Endothelial cell of umbilical vein (primary cell): ENCODE results near the gene MATN1. TPM values are rescaled to one million over a fixed set of nuclear protein-coding genes. Genes with fewer than 3 reads are reported as not detected.

ENCODE experiments used
- BruUV-seq: library from RNA; stranded (reverse); fragments of 400-500 nt; replicated peaks from 2 replicates; lab custom pipeline; 2021; lab: Mats Ljungman, UMichigan
- CTCF ChIA-PET: fragments of 300-600, 350-600 bp; sonication (Branson Sonifier 250); formaldehyde crosslinking; loops from one replicate; lab custom pipeline; 2021; ENCODE audit warnings: antibody characterized with exemption, inconsistent platforms; lab: Charles Lee
- POLR2A ChIA-PET: fragments of 300-600, 350-600 bp; sonication (Branson Sonifier 250); formaldehyde crosslinking; loops from one replicate; lab custom pipeline; 2021; ENCODE audit warnings: antibody characterized with exemption, inconsistent platforms; lab: Charles Lee
- DNase-seq: peaks from one replicate; pipeline ENCODE4 v3.0.0-alpha.2; 2011; ENCODE audit warnings: low read depth, low spot score
- FAIRE-seq: peaks from 2 replicates; lab custom pipeline; 2011; peaks lifted over from hg19 to GRCh38; lab: Jason Lieb, UNC
- H2AFZ ChIP-seq: 2 replicates; pipeline ENCODE4 v1.6.0; 2012; ENCODE audit warnings: low read depth, low read length, control low read depth, inconsistent platforms
- H3K27ac ChIP-seq: 2 replicates; pipeline ENCODE4 v1.5.1; 2011; ENCODE audit warnings: low read depth, mild to moderate bottlenecking, control low read depth, low read length, moderate library complexity; ENCODE audit not compliant: insufficient read depth
- H3K27me3 ChIP-seq, 2 experiments: 2 replicates each; pipeline versions ENCODE4 v1.6.0 to v1.6.1; 2011; ENCODE audit warnings: low read length in 2 of 2, mixed read lengths in 1 of 2; ENCODE audit not compliant: control insufficient read depth in 2 of 2, insufficient read depth in 2 of 2
- H3K36me3 ChIP-seq, 2 experiments: 2 replicates in 1 of 2; 3 replicates in 1 of 2; pipeline ENCODE4 v1.5.1; 2011; ENCODE audit warnings: low read length in 2 of 2, mild to moderate bottlenecking in 1 of 2, moderate library complexity in 1 of 2; ENCODE audit not compliant: control insufficient read depth in 2 of 2, insufficient read depth in 2 of 2; ENCODE audit errors: extremely low read depth in 1 of 2
- H3K4me1 ChIP-seq: 3 replicates; pipeline ENCODE4 v1.5.1; 2011; ENCODE audit warnings: mild to moderate bottlenecking, low read length; ENCODE audit not compliant: control insufficient read depth, insufficient read depth; ENCODE audit errors: extremely low read depth
- H3K4me2 ChIP-seq: 2 replicates; pipeline ENCODE4 v1.6.1; 2011; ENCODE audit warnings: low read length, control low read depth, mixed read lengths; ENCODE audit not compliant: insufficient read depth
- H3K4me3 ChIP-seq, 3 experiments: fragments of 200-600 bp in 1 of 3; sonication (generic), shearing (Covaris generic) in 1 of 3; replicated peaks in 1 of 3; 2 replicates each; pipeline ENCODE4 v1.5.1; 2011 to 2016; ENCODE audit warnings: control low read depth in 3 of 3, low read length in 3 of 3, mild to moderate bottlenecking in 2 of 3, inconsistent platforms in 1 of 3, low read depth in 1 of 3, moderate library complexity in 1 of 3; ENCODE audit not compliant: insufficient read depth in 1 of 3
- H3K79me2 ChIP-seq: 2 replicates; pipeline ENCODE4 v1.6.0; 2012; ENCODE audit warnings: low read length, inconsistent platforms; ENCODE audit not compliant: control insufficient read depth, insufficient read depth
- H3K9ac ChIP-seq: replicated peaks from 2 replicates; pipeline ENCODE3; 2011; ENCODE audit warnings: low read length, control low read depth; ENCODE audit not compliant: insufficient read depth; ENCODE audit errors: extremely low read depth
- H3K9me1 ChIP-seq: replicated peaks from 3 replicates; pipeline ENCODE4 v1.6.0; 2011; ENCODE audit warnings: mild to moderate bottlenecking, low read length; ENCODE audit not compliant: control insufficient read depth, insufficient read depth; ENCODE audit errors: extremely low read depth
- H3K9me3 ChIP-seq: replicated peaks from 2 replicates; pipeline ENCODE4 v1.5.1; 2012; ENCODE audit warnings: low read length, inconsistent platforms; ENCODE audit not compliant: control insufficient read depth, insufficient read depth
- H4K20me1 ChIP-seq: replicated peaks from 2 replicates; pipeline ENCODE3; 2011; ENCODE audit warnings: mild to moderate bottlenecking, low read length; ENCODE audit not compliant: control insufficient read depth, insufficient read depth; ENCODE audit errors: extremely low read depth
- EZH2 ChIP-seq: IDR thresholded peaks from 2 replicates; pipeline ENCODE4 v1.6.1; 2012; ENCODE audit warnings: borderline replicate concordance, low read depth, mild to moderate bottlenecking, moderate library complexity, low read length, inconsistent platforms; ENCODE audit not compliant: severe bottlenecking
- FOS ChIP-seq: IDR thresholded peaks from 2 replicates; pipeline ENCODE4 v1.6.1; 2011; ENCODE audit warnings: mild to moderate bottlenecking, low read length, moderate library complexity, borderline replicate concordance; ENCODE audit not compliant: insufficient read depth
- GATA2 ChIP-seq: IDR thresholded peaks from 2 replicates; pipeline ENCODE4 v1.7.0; 2011; ENCODE audit warnings: low read depth, mild to moderate bottlenecking, moderate library complexity, mixed read lengths, low read length; ENCODE audit not compliant: insufficient read length, insufficient read depth
- JUN ChIP-seq: IDR thresholded peaks from 2 replicates; pipeline ENCODE4 v1.6.1; 2011; ENCODE audit warnings: borderline replicate concordance, low read depth; ENCODE audit not compliant: insufficient read length, insufficient read depth
- MAX ChIP-seq: IDR thresholded peaks from 2 replicates; pipeline ENCODE4 v1.6.1; 2011; ENCODE audit not compliant: insufficient read depth, insufficient read length
- MYC ChIP-seq: IDR thresholded peaks from one replicate; pipeline ENCODE4 v1.6.1; 2011; ENCODE audit warnings: mild to moderate bottlenecking, low read depth, low read length
- POLR2A ChIP-seq: IDR thresholded peaks from 2 replicates; pipeline ENCODE4 v1.6.1; 2012; ENCODE audit warnings: low read depth, mild to moderate bottlenecking, control low read depth, low read length
- POLR2AphosphoS5 ChIP-seq: IDR thresholded peaks from 2 replicates; pipeline ENCODE4 v1.6.1; 2012; ENCODE audit warnings: low read depth, mild to moderate bottlenecking, control low read depth, low read length, moderate library complexity; ENCODE audit not compliant: insufficient read depth
- dilution Hi-C: fragments of 300-500 bp; cut with MboI; formaldehyde crosslinking; loops from one replicate; pipeline ENCODE4 v1.15.0; 2019; ENCODE audit warnings: low sequenced_read_pairs; ENCODE audit not compliant: extremely low pct_ligation_motif_present
- intact Hi-C: fragments of 100-400 bp; cut with micrococcal nuclease; formaldehyde crosslinking; loops from one replicate; pipeline ENCODE4 v1.10.0; 2022
- polyA plus RNA-seq, 4 experiments: library from polyadenylated mRNA; depleted of rRNA in 3 of 4; stranded (reverse) in 3 of 4; unstranded in 1 of 4; fragments of >200 nt; gene quantifications; 2 replicates each; pipeline versions ENCODE4 v1.2.1 to v1.2.3, GENCODE V29; 2011 to 2012; ENCODE audit warnings: missing spikeins in 1 of 4
- total RNA-seq: library from RNA; stranded (reverse); gene quantifications from 2 replicates; pipeline ENCODE4 v1.2.3, GENCODE V29; 2021
- TF ChIP-seq, protein P1 (sequence below), 2 donors: IDR thresholded peaks; 1 replicate in 1 of 2; 2 replicates in 1 of 2; pipeline ENCODE4 v1.5.1; 2011; ENCODE audit warnings: low read length in 2 of 2, mild to moderate bottlenecking in 2 of 2, moderate library complexity in 2 of 2, control low read depth in 1 of 2, inconsistent platforms in 1 of 2, low read depth in 1 of 2; ENCODE audit not compliant: insufficient read depth in 1 of 2; ENCODE audit errors: extremely low read depth in 1 of 2

Gene MATN1
- total and polyA plus RNA-seq, 2 donors (not counting 3 experiments of a cell fraction or from before 2014, with no cell fraction given), result 0.29 to 0.36 TPM

GRCh38 chr1:30695439-30695841 is 27.9 kb downstream of the MATN1 start:
- Histone ChIP-seq H3K4me3 (no peak overlapping the region), H3K4me1 (no peaks in the 10 kb centered on the region), H3K9ac (no peak overlapping the region), H3K27me3 (peaks cover 0 to 3% of the 10 kb centered on the region in 2 experiments), H2AFZ (no peak overlapping the region), H4K20me1 (no peaks in the 10 kb centered on the region), H3K9me3 (no peaks in the 10 kb centered on the region), H3K27ac (no peak overlapping the region), H3K79me2 (no peaks in the 10 kb centered on the region), H3K36me3 (no peaks in the 10 kb centered on the region), H3K9me1 (no peaks in the 10 kb centered on the region), H3K4me2 (no peak overlapping the region)
- ChIA-PET POLR2A (no interaction called here), CTCF (no interaction called here)
- TF ChIP-seq FOS (no peak), POLR2A (no peak), GATA2 (no peak), JUN (no peak), MYC (no peak), EZH2 (no peak), MAX (no peak), POLR2AphosphoS5 (no peak)
- TF ChIP-seq, protein P1, sequence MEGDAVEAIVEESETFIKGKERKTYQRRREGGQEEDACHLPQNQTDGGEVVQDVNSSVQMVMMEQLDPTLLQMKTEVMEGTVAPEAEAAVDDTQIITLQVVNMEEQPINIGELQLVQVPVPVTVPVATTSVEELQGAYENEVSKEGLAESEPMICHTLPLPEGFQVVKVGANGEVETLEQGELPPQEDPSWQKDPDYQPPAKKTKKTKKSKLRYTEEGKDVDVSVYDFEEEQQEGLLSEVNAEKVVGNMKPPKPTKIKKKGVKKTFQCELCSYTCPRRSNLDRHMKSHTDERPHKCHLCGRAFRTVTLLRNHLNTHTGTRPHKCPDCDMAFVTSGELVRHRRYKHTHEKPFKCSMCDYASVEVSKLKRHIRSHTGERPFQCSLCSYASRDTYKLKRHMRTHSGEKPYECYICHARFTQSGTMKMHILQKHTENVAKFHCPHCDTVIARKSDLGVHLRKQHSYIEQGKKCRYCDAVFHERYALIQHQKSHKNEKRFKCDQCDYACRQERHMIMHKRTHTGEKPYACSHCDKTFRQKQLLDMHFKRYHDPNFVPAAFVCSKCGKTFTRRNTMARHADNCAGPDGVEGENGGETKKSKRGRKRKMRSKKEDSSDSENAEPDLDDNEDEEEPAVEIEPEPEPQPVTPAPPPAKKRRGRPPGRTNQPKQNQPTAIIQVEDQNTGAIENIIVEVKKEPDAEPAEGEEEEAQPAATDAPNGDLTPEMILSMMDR (IDR thresholded peaks at IDR 0.05; ENCODE audit: extremely low read depth in 1 of 2, insufficient read depth in 1 of 2, low read depth in 1 of 2, low read length in 2 of 2), result no peak
- DNase-seq (no peak), FAIRE-seq (no peak)
- no TSS peak for BruUV-seq
- dilution Hi-C loops (no loop called here), intact Hi-C loops (no loop called here)
